GM23338 (cell line): ENCODE data around the gene HEBP1. TPM values are rescaled to one million over a fixed set of nuclear protein-coding genes. Genes with fewer than 3 reads are reported as not detected.

Experiments used
- ATAC-seq: fragments of 200-7000 bp; cut with Tn5 transposase; 3 replicates; pipeline ENCODE4 v1.9.1; 2020
- DNase-seq: peaks from one replicate; pipeline ENCODE4 v3.0.0-alpha.2; 2015; ENCODE audit warnings: low spot score
- H2AFZ ChIP-seq: fragments of 200-600 bp; sonication (generic); 2 replicates; pipeline ENCODE4 v1.8.0; 2016; ENCODE audit warnings: antibody characterized with exemption, mild to moderate bottlenecking, moderate library complexity
- H3F3A ChIP-seq: fragments of 200-600 bp; sonication (generic); replicated peaks from 2 replicates; pipeline ENCODE4 v1.8.0; 2017; ENCODE audit warnings: antibody characterized with exemption, mixed run types, low read depth
- H3K27ac ChIP-seq: fragments of 200-600 bp; sonication (generic); 2 replicates; pipeline ENCODE4 v1.6.1; 2016; ENCODE audit warnings: low read depth
- H3K27me3 ChIP-seq: fragments of 200-600 bp; sonication (generic); 2 replicates; pipeline ENCODE4 v1.8.0; 2016; ENCODE audit warnings: mild to moderate bottlenecking, mixed run types, moderate library complexity; ENCODE audit not compliant: insufficient read depth
- H3K36me3 ChIP-seq: fragments of 200-600 bp; sonication (generic); 2 replicates; pipeline ENCODE4 v1.8.0; 2016; ENCODE audit warnings: mild to moderate bottlenecking; ENCODE audit not compliant: insufficient read depth
- H3K4me1 ChIP-seq: fragments of 200-600 bp; sonication (generic); 2 replicates; pipeline ENCODE4 v1.8.0; 2016; ENCODE audit warnings: mild to moderate bottlenecking, moderate library complexity; ENCODE audit not compliant: insufficient read depth
- H3K4me2 ChIP-seq: fragments of 200-600 bp; sonication (generic); 2 replicates; pipeline ENCODE4 v1.7.1; 2017; ENCODE audit warnings: mixed run types
- H3K4me3 ChIP-seq: fragments of 200-600 bp; sonication (generic); 2 replicates; pipeline ENCODE4 v1.6.1; 2016; ENCODE audit warnings: mixed run types
- H3K79me2 ChIP-seq: fragments of 200-600 bp; sonication (generic); replicated peaks from 2 replicates; pipeline ENCODE4 v1.8.0; 2017; ENCODE audit warnings: mild to moderate bottlenecking; ENCODE audit not compliant: insufficient read depth
- H3K9me2 ChIP-seq: fragments of 200-600 bp; sonication (generic); 2 replicates; pipeline ENCODE4 v1.8.0; 2017; ENCODE audit not compliant: insufficient read depth
- H4K20me1 ChIP-seq: fragments of 200-600 bp; sonication (generic); replicated peaks from 2 replicates; pipeline ENCODE4 v1.8.0; 2017; ENCODE audit warnings: mild to moderate bottlenecking; ENCODE audit not compliant: insufficient read depth
- H3K27ac Mint-ChIP-seq: 2 replicates; pipeline ENCODE4 v1.8.0; 2020; ENCODE audit warnings: inconsistent platforms, mild to moderate bottlenecking, moderate library complexity, mixed read lengths
- H3K27me3 Mint-ChIP-seq: 3 replicates; pipeline ENCODE4 v1.8.0; 2022; ENCODE audit warnings: low read depth, mild to moderate bottlenecking, moderate library complexity, mixed read lengths, inconsistent platforms; ENCODE audit not compliant: insufficient read depth, poor library complexity
- H3K36me3 Mint-ChIP-seq: 3 replicates; pipeline ENCODE4 v1.8.0; 2021; ENCODE audit warnings: low read depth, mild to moderate bottlenecking, inconsistent platforms, moderate library complexity, mixed read lengths
- H3K4me1 Mint-ChIP-seq: 3 replicates; pipeline ENCODE4 v1.8.0; 2020; ENCODE audit warnings: mild to moderate bottlenecking, inconsistent platforms, mixed read lengths
- H3K4me3 Mint-ChIP-seq: 3 replicates; pipeline ENCODE4 v1.8.0; 2021; ENCODE audit warnings: moderate library complexity, mild to moderate bottlenecking, inconsistent platforms, mixed read lengths
- H3K9me3 Mint-ChIP-seq: 3 replicates; pipeline ENCODE4 v1.8.0; 2020; ENCODE audit warnings: moderate library complexity, mild to moderate bottlenecking, inconsistent platforms, mixed read lengths
- CREB1 ChIP-seq: fragments of 250-450 bp; sonication (Bioruptor Pico); IDR thresholded peaks from 2 replicates; pipeline ENCODE4 v1.5.0; 2020; ENCODE audit warnings: low read depth, mild to moderate bottlenecking, moderate library complexity
- EZH2 ChIP-seq: fragments of 200-600 bp; sonication (generic); IDR thresholded peaks from one replicate; pipeline ENCODE4 v1.8.0; 2017; ENCODE audit warnings: antibody characterized with exemption, mild to moderate bottlenecking, low read depth; ENCODE audit not compliant: unreplicated experiment
- EZH2phosphoT487 ChIP-seq: fragments of 200-600 bp; sonication (generic); IDR thresholded peaks from one replicate; pipeline ENCODE4 v1.8.1; 2018; ENCODE audit warnings: antibody characterized with exemption; ENCODE audit not compliant: unreplicated experiment
- JUNB ChIP-seq: IDR thresholded peaks from one replicate; pipeline ENCODE4 v1.6.1; 2016; ENCODE audit warnings: antibody characterized with exemption; ENCODE audit not compliant: unreplicated experiment
- NANOG ChIP-seq: IDR thresholded peaks from 2 replicates; pipeline ENCODE4 v1.6.1; 2016; ENCODE audit warnings: antibody characterized with exemption, borderline replicate concordance
- POLR2AphosphoS5 ChIP-seq: IDR thresholded peaks from 2 replicates; pipeline ENCODE4 v1.6.1; 2016; ENCODE audit warnings: antibody characterized with exemption, low read depth
- STAT1 ChIP-seq: IDR thresholded peaks from one replicate; pipeline ENCODE4 v1.6.1; 2016; ENCODE audit warnings: antibody characterized with exemption; ENCODE audit not compliant: unreplicated experiment
- ZNF114 ChIP-seq: fragments of 250-450 bp; sonication (Bioruptor Pico); IDR thresholded peaks from 2 replicates; pipeline ENCODE4 v1.5.0; 2020; ENCODE audit warnings: mild to moderate bottlenecking, moderate library complexity
- ZNF331 ChIP-seq: fragments of 250-450 bp; sonication (Bioruptor Pico); IDR thresholded peaks from 2 replicates; pipeline ENCODE4 v1.5.0; 2020; ENCODE audit warnings: low read depth, mild to moderate bottlenecking, moderate library complexity
- polyA plus RNA-seq: library from polyadenylated mRNA; unstranded; fragments of >200 nt; fragmentation: Nextera tagmentation; extraction: Ambion mirVana; gene quantifications from 2 replicates; pipeline ENCODE4 v1.2.1, GENCODE V29; 2016
- total RNA-seq: library from RNA; depleted of rRNA; stranded (reverse); fragments of >200 nt; shearing (Covaris generic); gene quantifications from 2 replicates; pipeline ENCODE4 v1.2.3, GENCODE V29; 2014
- TF ChIP-seq, protein P1 (sequence below): IDR thresholded peaks from 2 replicates; pipeline ENCODE4 v1.6.1; 2016; ENCODE audit warnings: antibody characterized with exemption
- TF ChIP-seq, protein P2 (sequence below): IDR thresholded peaks from one replicate; pipeline ENCODE4 v1.6.1; 2018; ENCODE audit warnings: antibody characterized with exemption; ENCODE audit not compliant: unreplicated experiment

The HEBP1 gene
- total and polyA plus RNA-seq, 2 experiments from 2014 or later: 25.2 to 45.1 TPM

DNA sequence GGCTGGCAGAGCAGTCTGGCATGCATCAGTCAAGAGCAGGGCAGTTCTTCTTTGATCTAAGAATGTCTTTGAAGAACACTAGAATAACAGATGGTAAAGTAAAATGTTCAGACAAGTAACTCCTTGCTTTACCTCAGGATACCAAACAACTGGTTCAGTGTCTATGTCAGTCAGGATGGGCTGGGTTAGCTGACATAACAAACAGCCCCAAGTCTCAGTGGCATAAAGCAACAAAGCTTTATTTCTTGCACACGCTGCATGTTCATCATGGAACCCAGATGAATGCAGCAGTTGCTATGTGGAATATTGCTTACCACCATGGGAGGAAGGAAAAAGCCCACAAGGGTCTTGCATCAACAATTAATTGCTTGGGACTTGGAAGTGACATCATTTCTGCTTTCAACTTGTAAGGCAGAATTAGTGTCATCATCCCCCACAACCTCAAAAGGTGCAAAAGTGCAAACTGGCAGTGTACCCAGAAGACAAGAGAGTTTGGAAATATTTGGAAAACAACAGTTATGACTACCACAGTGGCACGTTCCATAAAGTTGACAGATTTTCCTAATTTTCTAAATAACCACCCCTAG, 69.3 kb downstream of the HEBP1 start:
- Mint-ChIP-seq H3K27ac (no peak overlapping the region), H3K27me3 (peaks cover 2% of the 10 kb centered on the region), H3K4me3 (no peak overlapping the region), H3K36me3 (peaks cover 2% of the 10 kb centered on the region; the same call in 1 of the 3 replicates), H3K9me3 (no peaks in the 10 kb centered on the region), H3K4me1 (peaks cover 5% of the 10 kb centered on the region)
- H3F3A ChIP-seq: no peaks in the 10 kb centered on the region
- peaks cover under 1% of the 10 kb centered on the region; the same call in 1 of the 2 replicates for H3K4me1 ChIP-seq
- H3K27me3 ChIP-seq: no peaks in the 10 kb centered on the region
- H3K9me2 ChIP-seq: no peaks in the 10 kb centered on the region
- no peak overlapping the region for H2AFZ ChIP-seq
- no peak for TF ChIP-seq POLR2AphosphoS5
- TF ChIP-seq, protein P1, sequence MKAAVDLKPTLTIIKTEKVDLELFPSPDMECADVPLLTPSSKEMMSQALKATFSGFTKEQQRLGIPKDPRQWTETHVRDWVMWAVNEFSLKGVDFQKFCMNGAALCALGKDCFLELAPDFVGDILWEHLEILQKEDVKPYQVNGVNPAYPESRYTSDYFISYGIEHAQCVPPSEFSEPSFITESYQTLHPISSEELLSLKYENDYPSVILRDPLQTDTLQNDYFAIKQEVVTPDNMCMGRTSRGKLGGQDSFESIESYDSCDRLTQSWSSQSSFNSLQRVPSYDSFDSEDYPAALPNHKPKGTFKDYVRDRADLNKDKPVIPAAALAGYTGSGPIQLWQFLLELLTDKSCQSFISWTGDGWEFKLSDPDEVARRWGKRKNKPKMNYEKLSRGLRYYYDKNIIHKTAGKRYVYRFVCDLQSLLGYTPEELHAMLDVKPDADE: no peak
- TF ChIP-seq ZNF114: no peak
- TF ChIP-seq EZH2phosphoT487: no peak
- TF ChIP-seq NANOG: no peak
- no peak for TF ChIP-seq STAT1
- TF ChIP-seq JUNB: no peak
- no peak for TF ChIP-seq EZH2
- H3K27ac ChIP-seq: no peak overlapping the region
- H3K36me3 ChIP-seq: no peaks in the 10 kb centered on the region
- no peak overlapping the region for H3K4me2 ChIP-seq
- ATAC-seq (no peak), DNase-seq (no peak)
- no peaks in the 10 kb centered on the region for H3K79me2 ChIP-seq
- no peak overlapping the region for H3K4me3 ChIP-seq
- H4K20me1 ChIP-seq: no peaks in the 10 kb centered on the region

DNA sequence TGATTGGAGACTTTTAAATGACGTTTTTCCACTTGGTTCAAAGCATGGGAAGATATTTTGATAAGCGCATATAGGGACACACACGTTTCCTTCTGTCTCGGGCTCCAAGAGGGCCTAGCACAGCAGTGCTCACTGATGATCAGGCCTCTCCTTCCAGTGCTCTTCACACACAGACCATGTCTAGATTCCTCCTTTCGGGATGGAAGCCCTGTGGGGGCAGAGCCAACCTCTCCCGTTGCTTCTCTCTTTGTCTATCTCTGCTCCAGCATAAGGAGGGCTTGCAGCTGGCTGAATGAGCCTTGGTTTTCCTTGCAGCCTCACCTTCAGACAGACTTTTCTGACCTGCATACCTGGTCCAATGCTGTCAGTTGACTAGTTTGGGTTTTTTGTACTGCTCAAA, 70.4 kb downstream of the HEBP1 start:
- Mint-ChIP-seq H3K36me3 (peaks cover 2% of the 10 kb centered on the region; the same call in 1 of the 3 replicates), H3K9me3 (no peaks in the 10 kb centered on the region), H3K27me3 (peaks cover 4% of the 10 kb centered on the region), H3K27ac (no peak overlapping the region), H3K4me3 (no peak overlapping the region), H3K4me1 (peaks cover 5% of the 10 kb centered on the region)
- Histone ChIP-seq H3F3A (no peaks in the 10 kb centered on the region), H3K4me1 (peaks cover 4% of the 10 kb centered on the region; the same call in 1 of the 2 replicates), H3K36me3 (no peaks in the 10 kb centered on the region), H3K79me2 (no peaks in the 10 kb centered on the region), H3K27me3 (no peaks in the 10 kb centered on the region), H2AFZ (no peak overlapping the region), H3K9me2 (no peaks in the 10 kb centered on the region), H3K4me2 (no peak overlapping the region), H4K20me1 (no peaks in the 10 kb centered on the region), H3K4me3 (no peak overlapping the region), H3K27ac (no peak overlapping the region)
- no peak for DNase-seq
- ATAC-seq: no peak
- TF ChIP-seq, protein P1: no peak
- TF ChIP-seq CREB1 (CRISPR knock-in tag) (no peak), ZNF331 (CRISPR knock-in tag) (no peak), EZH2phosphoT487 (no peak), NANOG (no peak)
- TF ChIP-seq, protein P2, sequence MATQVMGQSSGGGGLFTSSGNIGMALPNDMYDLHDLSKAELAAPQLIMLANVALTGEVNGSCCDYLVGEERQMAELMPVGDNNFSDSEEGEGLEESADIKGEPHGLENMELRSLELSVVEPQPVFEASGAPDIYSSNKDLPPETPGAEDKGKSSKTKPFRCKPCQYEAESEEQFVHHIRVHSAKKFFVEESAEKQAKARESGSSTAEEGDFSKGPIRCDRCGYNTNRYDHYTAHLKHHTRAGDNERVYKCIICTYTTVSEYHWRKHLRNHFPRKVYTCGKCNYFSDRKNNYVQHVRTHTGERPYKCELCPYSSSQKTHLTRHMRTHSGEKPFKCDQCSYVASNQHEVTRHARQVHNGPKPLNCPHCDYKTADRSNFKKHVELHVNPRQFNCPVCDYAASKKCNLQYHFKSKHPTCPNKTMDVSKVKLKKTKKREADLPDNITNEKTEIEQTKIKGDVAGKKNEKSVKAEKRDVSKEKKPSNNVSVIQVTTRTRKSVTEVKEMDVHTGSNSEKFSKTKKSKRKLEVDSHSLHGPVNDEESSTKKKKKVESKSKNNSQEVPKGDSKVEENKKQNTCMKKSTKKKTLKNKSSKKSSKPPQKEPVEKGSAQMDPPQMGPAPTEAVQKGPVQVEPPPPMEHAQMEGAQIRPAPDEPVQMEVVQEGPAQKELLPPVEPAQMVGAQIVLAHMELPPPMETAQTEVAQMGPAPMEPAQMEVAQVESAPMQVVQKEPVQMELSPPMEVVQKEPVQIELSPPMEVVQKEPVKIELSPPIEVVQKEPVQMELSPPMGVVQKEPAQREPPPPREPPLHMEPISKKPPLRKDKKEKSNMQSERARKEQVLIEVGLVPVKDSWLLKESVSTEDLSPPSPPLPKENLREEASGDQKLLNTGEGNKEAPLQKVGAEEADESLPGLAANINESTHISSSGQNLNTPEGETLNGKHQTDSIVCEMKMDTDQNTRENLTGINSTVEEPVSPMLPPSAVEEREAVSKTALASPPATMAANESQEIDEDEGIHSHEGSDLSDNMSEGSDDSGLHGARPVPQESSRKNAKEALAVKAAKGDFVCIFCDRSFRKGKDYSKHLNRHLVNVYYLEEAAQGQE: no peak
